WERI-Rb-1 (cell line): ENCODE data around the gene ZFP30.

Experiments used
- DNase-seq: peaks from one replicate; pipeline ENCODE4 v3.0.0-alpha.2; 2020
- H3K27ac ChIP-seq: fragments of 250-450 bp; sonication (Bioruptor Pico); 2 replicates; pipeline ENCODE4 v1.5.1; 2020; ENCODE audit warnings: mild to moderate bottlenecking, moderate library complexity
- H3K27me3 ChIP-seq: fragments of 250-450 bp; sonication (Bioruptor Pico); 2 replicates; pipeline ENCODE4 v1.5.1; 2021; ENCODE audit warnings: mild to moderate bottlenecking, low read depth, moderate library complexity; ENCODE audit not compliant: insufficient read depth, severe bottlenecking
- H3K36me3 ChIP-seq: fragments of 250-450 bp; sonication (Bioruptor Pico); 2 replicates; pipeline ENCODE4 v1.5.1; 2020; ENCODE audit warnings: mild to moderate bottlenecking, moderate library complexity
- H3K4me3 ChIP-seq: 2 replicates; pipeline ENCODE4 v1.5.1; 2011; ENCODE audit warnings: low read depth, mild to moderate bottlenecking, control low read depth, low read length
- H3K9me3 ChIP-seq: fragments of 250-450 bp; sonication (Bioruptor Pico); 2 replicates; pipeline ENCODE4 v1.5.1; 2021; ENCODE audit warnings: mild to moderate bottlenecking, moderate library complexity; ENCODE audit not compliant: severe bottlenecking
- CTCF ChIP-seq: IDR thresholded peaks from 2 replicates; pipeline ENCODE4 v1.5.1; 2011; ENCODE audit warnings: low read depth, mild to moderate bottlenecking, control low read depth, inconsistent platforms, low read length

ZFP30 gene

GRCh38 chr19:37583340-37583739, 71.9 kb downstream of the ZFP30 start:
- TF ChIP-seq CTCF, result peak; percentile 60
- DNase-seq, result peak; percentile 18
- no peak overlapping the region for H3K4me3 ChIP-seq
- H3K27ac ChIP-seq, result no peak overlapping the region; the same call in 1 of the 2 replicates
- H3K36me3 ChIP-seq, result peaks cover 57% of the 10 kb centered on the region
- no peaks in the 10 kb centered on the region for H3K27me3 ChIP-seq
- H3K9me3 ChIP-seq, result no peaks in the 10 kb centered on the region

GRCh38 chr19:37572203-37572602, 83.1 kb downstream of the ZFP30 start:
- Histone ChIP-seq H3K4me3 (no peak overlapping the region), H3K36me3 (peaks cover 40% of the 10 kb centered on the region), H3K9me3 (peaks cover 11% of the 10 kb centered on the region), H3K27ac (no peak overlapping the region), H3K27me3 (no peaks in the 10 kb centered on the region)
- TF ChIP-seq CTCF, result no peak
- no peak for DNase-seq

- no peak for TF ChIP-seq CTCF
- Histone ChIP-seq H3K4me3 (no peak overlapping the region), H3K9me3 (peaks cover 37% of the 10 kb centered on the region), H3K27me3 (no peaks in the 10 kb centered on the region), H3K27ac (no peak overlapping the region), H3K36me3 (peaks cover 48% of the 10 kb centered on the region)
- DNase-seq, result no peak
These were observed 89.9 kb downstream of the ZFP30 start for GRCh38 chr19:37565370-37565669.

- Histone ChIP-seq H3K4me3 (no peak overlapping the region), H3K27me3 (no peaks in the 10 kb centered on the region), H3K9me3 (peaks cover 37% of the 10 kb centered on the region), H3K36me3 (peaks cover 43% of the 10 kb centered on the region), H3K27ac (no peak overlapping the region)
- TF ChIP-seq CTCF, result no peak
- DNase-seq, result no peak
These were observed 90.5 kb downstream of the ZFP30 start for GRCh38 chr19:37564624-37565369.
